SK-N-SH (cell line): ENCODE data around the gene DCAF5. TPM values are rescaled to one million over a fixed set of nuclear protein-coding genes. Genes with fewer than 3 reads are reported as not detected.

Source experiments
- CTCF ChIA-PET: fragments of 300-600, 350-600 bp; formaldehyde crosslinking; extraction: SDS; loops from one replicate; lab custom pipeline; 2021; lab: Yijun Ruan, JAX
- POLR2A ChIA-PET: fragments of 350-600 bp; sonication (Branson Sonifier 250); formaldehyde crosslinking; extraction: SDS; loops from one replicate; lab custom pipeline; 2020; ENCODE audit warnings: antibody characterized with exemption, inconsistent platforms; lab: Yijun Ruan, JAX
- DNase-seq: peaks from one replicate; pipeline ENCODE4 v3.0.0; 2012
- H2AFZ ChIP-seq: fragments of 200-600 bp; sonication (generic); 2 replicates; pipeline ENCODE4 v1.8.1; 2016; ENCODE audit warnings: antibody characterized with exemption, mild to moderate bottlenecking, low read depth
- H3F3A ChIP-seq: fragments of 200-600 bp; sonication (generic); replicated peaks from 2 replicates; pipeline ENCODE3; 2016; ENCODE audit warnings: antibody characterized with exemption, mild to moderate bottlenecking; ENCODE audit not compliant: insufficient read depth
- H3K27ac ChIP-seq, 2 experiments: fragments of 200-500 bp in 1 of 2; fragments of 200-600 bp in 1 of 2; sonication (Bioruptor generic) in 1 of 2; sonication (generic), shearing (Covaris generic) in 1 of 2; 2 replicates each; pipeline versions ENCODE4 v1.5.1 to v1.6.1; 2014 to 2016; ENCODE audit warnings: low read depth in 2 of 2, inconsistent platforms in 1 of 2, low read length in 1 of 2, mild to moderate bottlenecking in 1 of 2, mixed read lengths in 1 of 2
- H3K27me3 ChIP-seq: fragments of 200-600 bp; sonication (generic), shearing (Covaris generic); 2 replicates; pipeline ENCODE4 v1.6.1; 2016; ENCODE audit warnings: mixed run types; ENCODE audit not compliant: insufficient read depth
- H3K36me3 ChIP-seq, 2 experiments: fragments of 200-500 bp in 1 of 2; fragments of 200-600 bp in 1 of 2; sonication (Bioruptor generic) in 1 of 2; sonication (generic) in 1 of 2; replicated peaks in 1 of 2; 2 replicates each; pipeline versions ENCODE3 to v1.5.1; 2014 to 2016; ENCODE audit warnings: low read length in 1 of 2, mild to moderate bottlenecking in 1 of 2; ENCODE audit not compliant: insufficient read depth in 2 of 2, control insufficient read depth in 1 of 2
- H3K4me1 ChIP-seq, 2 experiments: fragments of 200-500 bp in 1 of 2; fragments of 200-600 bp in 1 of 2; sonication (Bioruptor generic) in 1 of 2; sonication (generic), shearing (Covaris generic) in 1 of 2; 2 replicates each; pipeline versions ENCODE4 v1.5.1 to v1.6.1; 2014 to 2016; ENCODE audit warnings: low read depth in 1 of 2, low read length in 1 of 2, mixed run types in 1 of 2; ENCODE audit not compliant: insufficient read depth in 2 of 2, control insufficient read depth in 1 of 2
- H3K4me2 ChIP-seq: fragments of 200-600 bp; sonication (generic), shearing (Covaris generic); 2 replicates; pipeline ENCODE4 v1.6.1; 2017; ENCODE audit warnings: mixed run types
- H3K4me3 ChIP-seq, 2 experiments: fragments of 200-500 bp in 1 of 2; fragments of 200-600 bp in 1 of 2; sonication (Bioruptor generic) in 1 of 2; sonication (generic), shearing (Covaris generic) in 1 of 2; 2 replicates each; pipeline versions ENCODE4 v1.5.1 to v1.8.1; 2014 to 2016; ENCODE audit warnings: low read depth in 2 of 2, inconsistent platforms in 1 of 2, low read length in 1 of 2, mild to moderate bottlenecking in 1 of 2, mixed read lengths in 1 of 2, moderate library complexity in 1 of 2
- H3K79me2 ChIP-seq: fragments of 200-600 bp; sonication (generic); 2 replicates; pipeline ENCODE4 v1.8.1; 2017; ENCODE audit warnings: mild to moderate bottlenecking; ENCODE audit not compliant: insufficient read depth
- H3K9ac ChIP-seq: fragments of 200-600 bp; sonication (generic); 2 replicates; pipeline ENCODE4 v1.6.1; 2017; ENCODE audit warnings: mixed run types
- H3K9me2 ChIP-seq: fragments of 200-600 bp; sonication (generic); 2 replicates; pipeline ENCODE4 v1.6.1; 2017; ENCODE audit warnings: mixed run types
- H3K9me3 ChIP-seq: fragments of 200-600 bp; sonication (generic); 2 replicates; pipeline ENCODE4 v1.6.1; 2017; ENCODE audit warnings: mixed run types, mild to moderate bottlenecking, moderate library complexity
- H4K20me1 ChIP-seq: fragments of 200-600 bp; sonication (generic); 2 replicates; pipeline ENCODE4 v1.6.1; 2017; ENCODE audit warnings: mild to moderate bottlenecking, mixed run types; ENCODE audit not compliant: insufficient read depth
- CHD2 ChIP-seq: fragments of 150-350 bp; IDR thresholded peaks from 2 replicates; pipeline ENCODE4 v1.6.1; 2018; ENCODE audit warnings: low read length; ENCODE audit not compliant: partially characterized antibody
- ELF1 ChIP-seq: IDR thresholded peaks from 2 replicates; pipeline ENCODE4 v1.4.0; 2012
- EP300 ChIP-seq, 2 experiments: IDR thresholded peaks; 2 replicates each; pipeline versions ENCODE4 v1.4.0 to v1.6.1; 2012; ENCODE audit warnings: borderline replicate concordance in 1 of 2, low read depth in 1 of 2, low read length in 1 of 2
- FOSL2 ChIP-seq: IDR thresholded peaks from 2 replicates; pipeline ENCODE4 v1.4.0; 2012; ENCODE audit warnings: low read depth, mild to moderate bottlenecking, moderate library complexity, borderline replicate concordance
- FOXM1 ChIP-seq: IDR thresholded peaks from 2 replicates; pipeline ENCODE4 v1.4.0; 2012; ENCODE audit warnings: low read depth, mild to moderate bottlenecking
- IRF3 ChIP-seq: fragments of 150-350 bp; IDR thresholded peaks from 2 replicates; pipeline ENCODE4 v1.6.1; 2016; ENCODE audit warnings: mild to moderate bottlenecking, low read depth, low read length
- POLR2AphosphoS5 ChIP-seq: IDR thresholded peaks from 2 replicates; pipeline ENCODE4 v1.6.1; 2012; ENCODE audit warnings: low read depth, low read length
- RAD21 ChIP-seq: IDR thresholded peaks from 2 replicates; pipeline ENCODE4 v1.6.1; 2012; ENCODE audit warnings: mild to moderate bottlenecking, low read length
- RXRA ChIP-seq: IDR thresholded peaks from 2 replicates; pipeline ENCODE4 v1.4.0; 2012; ENCODE audit warnings: low read depth, mild to moderate bottlenecking, borderline replicate concordance
- SIN3A ChIP-seq: IDR thresholded peaks from 2 replicates; pipeline ENCODE4 v1.6.1; 2012; ENCODE audit warnings: low read depth, mild to moderate bottlenecking, low read length, moderate library complexity, borderline replicate concordance
- SMC3 ChIP-seq: IDR thresholded peaks from 2 replicates; pipeline ENCODE4 v1.6.1; 2012; ENCODE audit warnings: low read depth, low read length, improper control_type of control experiment
- USF1 ChIP-seq: IDR thresholded peaks from 2 replicates; pipeline ENCODE4 v1.4.0; 2012; ENCODE audit warnings: low read depth, borderline replicate concordance
- USF2 ChIP-seq: fragments of 150-350 bp; IDR thresholded peaks from 2 replicates; pipeline ENCODE4 v1.6.1; 2017; ENCODE audit warnings: antibody characterized with exemption, low read length, low read depth, borderline replicate concordance
- YY1 ChIP-seq: IDR thresholded peaks from 2 replicates; pipeline ENCODE4 v1.4.0; 2012; ENCODE audit warnings: low read depth, mild to moderate bottlenecking
- ZBTB33 ChIP-seq: IDR thresholded peaks from 2 replicates; pipeline ENCODE4 v1.4.0; 2012; ENCODE audit warnings: low read depth, borderline replicate concordance
- WGBS: methylation state at CpG from one replicate; pipeline ENCODE4 v1.1.6; 2017; ENCODE audit warnings: low lambda C conversion rate; 5-methylcytosine and 5-hydroxymethylcytosine counted together
- polyA plus RNA-seq, 3 experiments: library from polyadenylated mRNA; depleted of rRNA; stranded (reverse); fragments of >200 nt; gene quantifications; 2 replicates each; pipeline ENCODE4 v1.2.3, GENCODE V29; 2012
- TF ChIP-seq, protein P1 (sequence below): IDR thresholded peaks from 2 replicates; pipeline ENCODE4 v1.6.1; 2012; ENCODE audit warnings: mild to moderate bottlenecking, low read depth, low read length, moderate library complexity
- TF ChIP-seq, protein P2 (sequence below): IDR thresholded peaks from 2 replicates; pipeline ENCODE4; 2012

DCAF5 gene
- polyA plus RNA-seq, 1 of the 3 experiments (the other 2 are of a cell fraction): 26.7 TPM

GRCh38 chr14:69096246-69096645 lies 56.7 kb downstream of the DCAF5 start:
- DNase-seq: no peak
- Histone ChIP-seq H3K79me2 (peaks cover 10% of the 10 kb centered on the region; the same call in 1 of the 2 replicates), H3K9me2 (no peaks in the 10 kb centered on the region)
- no peak for TF ChIP-seq ZBTB33
- TF ChIP-seq RXRA: no peak
- TF ChIP-seq SMC3: no peak
- TF ChIP-seq CHD2: no peak
- TF ChIP-seq POLR2AphosphoS5: no peak
- no peak for TF ChIP-seq USF1
- no peak for TF ChIP-seq RAD21
- TF ChIP-seq, protein P1, sequence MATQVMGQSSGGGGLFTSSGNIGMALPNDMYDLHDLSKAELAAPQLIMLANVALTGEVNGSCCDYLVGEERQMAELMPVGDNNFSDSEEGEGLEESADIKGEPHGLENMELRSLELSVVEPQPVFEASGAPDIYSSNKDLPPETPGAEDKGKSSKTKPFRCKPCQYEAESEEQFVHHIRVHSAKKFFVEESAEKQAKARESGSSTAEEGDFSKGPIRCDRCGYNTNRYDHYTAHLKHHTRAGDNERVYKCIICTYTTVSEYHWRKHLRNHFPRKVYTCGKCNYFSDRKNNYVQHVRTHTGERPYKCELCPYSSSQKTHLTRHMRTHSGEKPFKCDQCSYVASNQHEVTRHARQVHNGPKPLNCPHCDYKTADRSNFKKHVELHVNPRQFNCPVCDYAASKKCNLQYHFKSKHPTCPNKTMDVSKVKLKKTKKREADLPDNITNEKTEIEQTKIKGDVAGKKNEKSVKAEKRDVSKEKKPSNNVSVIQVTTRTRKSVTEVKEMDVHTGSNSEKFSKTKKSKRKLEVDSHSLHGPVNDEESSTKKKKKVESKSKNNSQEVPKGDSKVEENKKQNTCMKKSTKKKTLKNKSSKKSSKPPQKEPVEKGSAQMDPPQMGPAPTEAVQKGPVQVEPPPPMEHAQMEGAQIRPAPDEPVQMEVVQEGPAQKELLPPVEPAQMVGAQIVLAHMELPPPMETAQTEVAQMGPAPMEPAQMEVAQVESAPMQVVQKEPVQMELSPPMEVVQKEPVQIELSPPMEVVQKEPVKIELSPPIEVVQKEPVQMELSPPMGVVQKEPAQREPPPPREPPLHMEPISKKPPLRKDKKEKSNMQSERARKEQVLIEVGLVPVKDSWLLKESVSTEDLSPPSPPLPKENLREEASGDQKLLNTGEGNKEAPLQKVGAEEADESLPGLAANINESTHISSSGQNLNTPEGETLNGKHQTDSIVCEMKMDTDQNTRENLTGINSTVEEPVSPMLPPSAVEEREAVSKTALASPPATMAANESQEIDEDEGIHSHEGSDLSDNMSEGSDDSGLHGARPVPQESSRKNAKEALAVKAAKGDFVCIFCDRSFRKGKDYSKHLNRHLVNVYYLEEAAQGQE: no peak
- TF ChIP-seq USF2: no peak
- TF ChIP-seq, protein P2, sequence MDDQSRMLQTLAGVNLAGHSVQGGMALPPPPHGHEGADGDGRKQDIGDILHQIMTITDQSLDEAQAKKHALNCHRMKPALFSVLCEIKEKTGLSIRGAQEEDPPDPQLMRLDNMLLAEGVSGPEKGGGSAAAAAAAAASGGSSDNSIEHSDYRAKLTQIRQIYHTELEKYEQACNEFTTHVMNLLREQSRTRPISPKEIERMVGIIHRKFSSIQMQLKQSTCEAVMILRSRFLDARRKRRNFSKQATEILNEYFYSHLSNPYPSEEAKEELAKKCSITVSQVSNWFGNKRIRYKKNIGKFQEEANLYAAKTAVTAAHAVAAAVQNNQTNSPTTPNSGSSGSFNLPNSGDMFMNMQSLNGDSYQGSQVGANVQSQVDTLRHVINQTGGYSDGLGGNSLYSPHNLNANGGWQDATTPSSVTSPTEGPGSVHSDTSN: no peak
- TF ChIP-seq YY1: no peak
- no peak for TF ChIP-seq FOXM1
- TF ChIP-seq SIN3A: no peak
- TF ChIP-seq IRF3: no peak
- TF ChIP-seq FOSL2: no peak
- TF ChIP-seq EP300 (IDR thresholded peaks at IDR 0.05; ENCODE audit: borderline replicate concordance in 1 of 2, low read depth in 1 of 2, low read length in 1 of 2): no peak
- no peak for TF ChIP-seq ELF1
- TF ChIP-seq, all 33 proteins: peak for 0
- Histone ChIP-seq H3K27ac (peak overlapping the region in 1 of 2 experiments; percentile 12; a peak in 2 of 4 replicates), H3K4me2 (no peak overlapping the region), H3K36me3 (peaks cover 13 to 17% of the 10 kb centered on the region in 2 experiments), H2AFZ (no peak overlapping the region), H3F3A (peaks cover 12% of the 10 kb centered on the region), H3K9ac (no peak overlapping the region), H3K9me3 (no peaks in the 10 kb centered on the region), H3K4me3 (no peak overlapping the region), H3K4me1 (peaks cover 11 to 24% of the 10 kb centered on the region in 2 experiments), H3K27me3 (no peaks in the 10 kb centered on the region), H4K20me1 (no peaks in the 10 kb centered on the region)
- WGBS: 93% methylated on average over 4 of the region's 4 CpGs
- POLR2A ChIA-PET: no interaction called here
- CTCF ChIA-PET: interaction anchor here (0.6 to 1.7 kb wide), 4 partner anchors 180 to 251 kb away, joined by 3 to 8 read pairs (median 3); no protein-coding TSS in a partner anchor
